Trophoblast cell (in vitro differentiated cells and primary cell): Measurements from ENCODE around the gene ITGAE.

ENCODE experiments used
- DNase-seq, 2 donors: peaks; one replicate each; pipeline ENCODE4 v3.0.0-alpha.2; 2016
- H2AFZ ChIP-seq: 2 replicates; pipeline ENCODE4 v1.6.1; 2013; ENCODE audit warnings: low read length, moderate library complexity, mild to moderate bottlenecking; ENCODE audit not compliant: insufficient read depth, poor library complexity
- H2AK5ac ChIP-seq: 2 replicates; pipeline ENCODE4 v1.6.1; 2013; ENCODE audit warnings: mild to moderate bottlenecking, low read length
- H2BK120ac ChIP-seq: 2 replicates; pipeline ENCODE4 v1.6.1; 2013; ENCODE audit warnings: low read length, mild to moderate bottlenecking, moderate library complexity; ENCODE audit not compliant: insufficient read depth, poor library complexity
- H2BK12ac ChIP-seq: 2 replicates; pipeline ENCODE4 v1.6.1; 2013; ENCODE audit warnings: mild to moderate bottlenecking, low read length, moderate library complexity
- H2BK5ac ChIP-seq: 2 replicates; pipeline ENCODE4 v1.6.1; 2013; ENCODE audit warnings: low read length, low read depth, moderate library complexity, mild to moderate bottlenecking; ENCODE audit not compliant: poor library complexity
- H3K14ac ChIP-seq: 2 replicates; pipeline ENCODE4 v1.6.1; 2013; ENCODE audit warnings: mild to moderate bottlenecking, low read length
- H3K18ac ChIP-seq: 2 replicates; pipeline ENCODE4 v1.6.1; 2013; ENCODE audit warnings: mild to moderate bottlenecking, low read length
- H3K23ac ChIP-seq: 2 replicates; pipeline ENCODE4 v1.6.1; 2013; ENCODE audit warnings: low read length
- H3K27ac ChIP-seq: 2 replicates; pipeline ENCODE4 v1.5.1; 2013; ENCODE audit warnings: low read depth, mild to moderate bottlenecking, inconsistent platforms, low read length, moderate library complexity
- H3K27me3 ChIP-seq: 2 replicates; pipeline ENCODE4 v1.6.1; 2013; ENCODE audit warnings: inconsistent platforms, mild to moderate bottlenecking, low read length, moderate library complexity; ENCODE audit not compliant: insufficient read depth
- H3K36me3 ChIP-seq, 2 experiments: 1 replicate in 1 of 2; 2 replicates in 1 of 2; pipeline ENCODE4 v1.6.1; 2013; ENCODE audit warnings: low read length in 2 of 2, mild to moderate bottlenecking in 2 of 2, moderate library complexity in 1 of 2; ENCODE audit not compliant: insufficient read depth in 2 of 2, control insufficient read depth in 1 of 2
- H3K4ac ChIP-seq: 2 replicates; pipeline ENCODE4 v1.6.1; 2013; ENCODE audit warnings: low read depth, mild to moderate bottlenecking, low read length, moderate library complexity
- H3K4me1 ChIP-seq, 2 experiments: 1 replicate in 1 of 2; 2 replicates in 1 of 2; pipeline ENCODE4 v1.6.1; 2013; ENCODE audit warnings: low read length in 2 of 2, mild to moderate bottlenecking in 2 of 2, moderate library complexity in 1 of 2; ENCODE audit not compliant: insufficient read depth in 2 of 2, control insufficient read depth in 1 of 2
- H3K4me2 ChIP-seq: 2 replicates; pipeline ENCODE4 v1.6.1; 2013; ENCODE audit warnings: inconsistent platforms, mild to moderate bottlenecking, low read length, moderate library complexity
- H3K4me3 ChIP-seq: 2 replicates; pipeline ENCODE4 v1.5.1; 2013; ENCODE audit warnings: mild to moderate bottlenecking, low read depth, low read length, inconsistent platforms
- H3K79me1 ChIP-seq: one replicate; pipeline ENCODE4 v1.6.1; 2013; ENCODE audit warnings: low read length
- H3K79me2 ChIP-seq: 2 replicates; pipeline ENCODE4 v1.6.1; 2013; ENCODE audit warnings: low read length, mild to moderate bottlenecking; ENCODE audit not compliant: control insufficient read depth, insufficient read depth, poor library complexity
- H3K9ac ChIP-seq: 2 replicates; pipeline ENCODE4 v1.6.1; 2013; ENCODE audit warnings: mild to moderate bottlenecking, low read length
- H3K9me3 ChIP-seq: 2 replicates; pipeline ENCODE4 v1.6.1; 2013; ENCODE audit warnings: low read depth, mild to moderate bottlenecking, control low read depth, inconsistent platforms, low read length; ENCODE audit not compliant: insufficient read depth
- H4K12ac ChIP-seq: 2 replicates; pipeline ENCODE4 v1.6.1; 2013; ENCODE audit warnings: low read depth, mild to moderate bottlenecking, low read length, moderate library complexity
- H4K8ac ChIP-seq: 2 replicates; pipeline ENCODE4 v1.6.1; 2013; ENCODE audit warnings: low read depth, mild to moderate bottlenecking, low read length, moderate library complexity
- H4K91ac ChIP-seq: one replicate; pipeline ENCODE4 v1.6.1; 2013; ENCODE audit warnings: low read depth, mild to moderate bottlenecking, low read length, moderate library complexity
- WGBS: extraction: QIAGEN DNeasy Blood & Tissue Kit; methylation state at CpG from one replicate; pipeline ENCODE4 v1.1.7; 2013; ENCODE audit warnings: missing lambda C conversion rate; ENCODE audit not compliant: insufficient read length, insufficient coverage; ENCODE audit errors: extremely low coverage; 5-methylcytosine and 5-hydroxymethylcytosine counted together

Gene ITGAE

GRCh38 chr17:3770466-3770865 lies 30.5 kb downstream of the ITGAE start:
- DNase-seq: no peak

GRCh38 chr17:3768769-3769168 lies 32.2 kb downstream of the ITGAE start:
- no peak overlapping the region for H3K4me2 ChIP-seq
- no peak overlapping the region for H3K14ac ChIP-seq
- H4K91ac ChIP-seq: no peak overlapping the region
- no peak overlapping the region for H3K9ac ChIP-seq
- no peak overlapping the region for H2BK120ac ChIP-seq
- no peaks in the 10 kb centered on the region for H3K79me2 ChIP-seq
- no peaks in the 10 kb centered on the region for H3K4me1 ChIP-seq
- no CpG with 5 or more reads among the region's 8 CpGs for WGBS
- H4K8ac ChIP-seq: no peak overlapping the region
- H2BK12ac ChIP-seq: no peak overlapping the region
- no peak overlapping the region for H3K4ac ChIP-seq
- no peak overlapping the region for H3K18ac ChIP-seq
- H3K9me3 ChIP-seq: peaks cover 2% of the 10 kb centered on the region
- no peak for DNase-seq
- no peaks in the 10 kb centered on the region for H3K36me3 ChIP-seq
- H4K12ac ChIP-seq: no peak overlapping the region
- no peak overlapping the region for H3K27ac ChIP-seq
- H2AFZ ChIP-seq: no peak overlapping the region
- no peak overlapping the region for H2BK5ac ChIP-seq
- no peaks in the 10 kb centered on the region for H3K79me1 ChIP-seq
- no peak overlapping the region for H3K4me3 ChIP-seq
- H3K23ac ChIP-seq: no peak overlapping the region
- H3K27me3 ChIP-seq: no peaks in the 10 kb centered on the region
- no peak overlapping the region for H2AK5ac ChIP-seq

More at GRCh38 chr17:3770466-3770865, 30.5 kb downstream of the ITGAE start:
- no peak overlapping the region for H2BK12ac ChIP-seq
- no peak overlapping the region for H3K23ac ChIP-seq
- no peak overlapping the region for H4K8ac ChIP-seq
- H2AFZ ChIP-seq: no peak overlapping the region
- H3K36me3 ChIP-seq: no peaks in the 10 kb centered on the region
- no peaks in the 10 kb centered on the region for H3K27me3 ChIP-seq
- H3K4me2 ChIP-seq: no peak overlapping the region
- no CpG with 5 or more reads among the region's 8 CpGs for WGBS
- H3K4ac ChIP-seq: no peak overlapping the region
- no peak overlapping the region for H3K9ac ChIP-seq
- no peak overlapping the region for H4K91ac ChIP-seq
- H3K4me3 ChIP-seq: no peak overlapping the region
- H2AK5ac ChIP-seq: no peak overlapping the region
- H4K12ac ChIP-seq: no peak overlapping the region
- no peak overlapping the region for H3K27ac ChIP-seq
- no peaks in the 10 kb centered on the region for H3K4me1 ChIP-seq
- no peak overlapping the region for H2BK5ac ChIP-seq
- no peak overlapping the region for H3K18ac ChIP-seq
- H3K79me1 ChIP-seq: no peaks in the 10 kb centered on the region
- peaks cover 2% of the 10 kb centered on the region for H3K9me3 ChIP-seq
- no peak overlapping the region for H3K14ac ChIP-seq
- H3K79me2 ChIP-seq: no peaks in the 10 kb centered on the region
- H2BK120ac ChIP-seq: no peak overlapping the region

- Histone ChIP-seq H3K9ac (no peak overlapping the region), H3K36me3 (no peaks in the 10 kb centered on the region), H2AFZ (no peak overlapping the region), H4K91ac (no peak overlapping the region), H2BK120ac (no peak overlapping the region), H3K4me2 (no peak overlapping the region), H3K9me3 (peaks cover 2% of the 10 kb centered on the region), H2BK5ac (no peak overlapping the region), H3K27me3 (no peaks in the 10 kb centered on the region), H3K27ac (no peak overlapping the region), H2AK5ac (no peak overlapping the region), H3K79me1 (no peaks in the 10 kb centered on the region), H3K23ac (no peak overlapping the region), H3K14ac (no peak overlapping the region), H3K4me1 (no peaks in the 10 kb centered on the region), H3K79me2 (no peaks in the 10 kb centered on the region), H3K18ac (no peak overlapping the region), H3K4me3 (no peak overlapping the region), H2BK12ac (no peak overlapping the region), H4K8ac (no peak overlapping the region), H4K12ac (no peak overlapping the region), H3K4ac (no peak overlapping the region)
- DNase-seq: no peak
- WGBS: no CpG with 5 or more reads among the region's 9 CpGs
These were observed 32.6 kb downstream of the ITGAE start for GRCh38 chr17:3768341-3768740.

DNA sequence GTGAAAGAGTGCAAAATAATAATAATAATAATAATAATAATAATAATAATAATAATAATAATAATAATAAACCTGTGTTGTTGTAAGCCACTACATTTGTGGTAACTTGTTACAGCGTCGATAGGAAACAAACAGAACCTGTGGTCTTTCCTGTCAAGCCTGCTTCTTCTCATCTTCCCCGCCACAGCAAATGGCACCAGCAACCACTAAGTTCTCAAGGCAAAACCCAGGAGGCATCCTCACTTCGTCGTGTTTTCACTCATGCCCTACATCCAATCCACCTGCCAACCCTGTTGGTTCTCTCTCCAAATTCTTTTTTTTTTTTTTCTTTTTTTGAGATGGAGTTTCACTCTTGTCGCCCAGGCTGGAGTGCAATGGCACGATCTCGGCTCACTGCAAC lies 34.2 kb downstream of the ITGAE start:
- WGBS: no CpG with 5 or more reads among the region's 8 CpGs
- Histone ChIP-seq H2BK120ac (no peak overlapping the region), H3K9ac (no peak overlapping the region), H3K4me3 (no peak overlapping the region), H4K8ac (no peak overlapping the region), H3K27me3 (no peaks in the 10 kb centered on the region), H3K27ac (no peak overlapping the region), H3K4ac (no peak overlapping the region), H2AK5ac (no peak overlapping the region), H3K79me2 (no peaks in the 10 kb centered on the region), H3K9me3 (peaks cover 3% of the 10 kb centered on the region), H2BK12ac (no peak overlapping the region), H3K23ac (no peak overlapping the region), H3K18ac (no peak overlapping the region), H3K4me2 (no peak overlapping the region), H3K4me1 (no peaks in the 10 kb centered on the region), H3K14ac (no peak overlapping the region), H2BK5ac (no peak overlapping the region), H4K12ac (no peak overlapping the region), H3K36me3 (no peaks in the 10 kb centered on the region), H3K79me1 (no peaks in the 10 kb centered on the region), H2AFZ (no peak overlapping the region), H4K91ac (no peak overlapping the region)
- no peak for DNase-seq
